GM12872 (cell line): ENCODE data around the gene UBTF.
A peak's percentile ranks its signal among the peaks of the same experiment; 100 is the strongest.

Experiments
- CTCF ChIP-seq: IDR thresholded peaks from 3 replicates; pipeline ENCODE4 v1.5.1; 2011; ENCODE audit warnings: low read depth, mild to moderate bottlenecking, low read length, moderate library complexity; ENCODE audit not compliant: insufficient read depth

UBTF gene

GRCh38 chr17:44219616-44220212, at the start of gene UBTF:
Gene UBTF, minus strand, starts transcription at chr17:44219675. Its CDS starts 1,446 bp downstream, at chr17:44218229.
- TF ChIP-seq CTCF = no peak

- TF ChIP-seq CTCF = no peak
Observed at GRCh38 chr17:44268709-44269534, 49.4 kb upstream of the UBTF start.

GRCh38 chr17:44267818-44268490, 48.5 kb upstream of the UBTF start, which contains the start of gene SLC4A1:
Gene SLC4A1, minus strand, starts transcription at chr17:44268135. Its CDS starts 5,269 bp downstream, at chr17:44262866.
- no peak for TF ChIP-seq CTCF

GRCh38 chr17:44267165-44267455, 47.6 kb upstream of the UBTF start:
- TF ChIP-seq CTCF = no peak

GRCh38 chr17:44266402-44267164, 47.1 kb upstream of the UBTF start:
- TF ChIP-seq CTCF = 0 out of 3 replicates have a peak, but pooled peaks have one; percentile 23

GRCh38 chr17:44263345-44263902, 43.9 kb upstream of the UBTF start:
- TF ChIP-seq CTCF = no peak
